K562 (cell line): Measurements from ENCODE around the gene AFG1L. TPM values are rescaled to one million over a fixed set of nuclear protein-coding genes. Genes with fewer than 3 reads are reported as not detected.
A peak's percentile ranks its signal among the peaks of the same experiment; 100 is the strongest.

Experiments
- ATAC-seq: fragments of 200-7000 bp; cut with Tn5 transposase; 3 replicates; pipeline ENCODE4 v1.9.1; 2020; ENCODE audit warnings: moderate library complexity
- BruUV-seq: library from RNA; stranded (reverse); fragments of 400-500 nt; replicated peaks from 2 replicates; lab custom pipeline; 2021; lab: Mats Ljungman, UMichigan
- CTCF ChIA-PET: fragments of 300-600 bp; formaldehyde crosslinking; extraction: SDS; loops from one replicate; lab custom pipeline; 2021; ENCODE audit warnings: low intra/inter-chr PET ratio; lab: Yijun Ruan, JAX
- POLR2A ChIA-PET: fragments of 300-600, 350-650 bp; sonication (Branson Sonifier 250); formaldehyde crosslinking; extraction: SDS; loops from one replicate; lab custom pipeline; 2021; ENCODE audit warnings: antibody characterized with exemption, inconsistent platforms; lab: Yijun Ruan, JAX
- DNase-seq, 4 experiments: peaks; one replicate each; pipeline versions ENCODE4 v3.0.0 to v3.0.0-alpha.2; 2011 to 2018; ENCODE audit warnings: low spot score in 3 of 4, mixed read lengths in 3 of 4; ENCODE audit errors: extremely low read depth in 1 of 4
- FAIRE-seq: peaks from 2 replicates; lab custom pipeline; 2011; peaks lifted over from hg19 to GRCh38; lab: Jason Lieb, UNC
- H2AFZ ChIP-seq: 2 replicates; pipeline ENCODE4 v1.6.0; 2011; ENCODE audit warnings: low read depth, low read length, control low read depth, inconsistent platforms
- H3K27ac ChIP-seq: fragments of 200-600 bp; 3 replicates; pipeline ENCODE4 v1.8.0; 2011; ENCODE audit warnings: low read depth, mild to moderate bottlenecking, control low read depth, inconsistent platforms, low read length, moderate library complexity, mixed read lengths; ENCODE audit errors: extremely low read depth
- H3K27me3 ChIP-seq, 2 experiments: fragments of 300-600 bp in 1 of 2; 2 replicates in 1 of 2; 3 replicates in 1 of 2; pipeline versions ENCODE4 v1.6.0 to v1.8.0; 2011; ENCODE audit warnings: inconsistent platforms in 2 of 2, low read length in 2 of 2, mild to moderate bottlenecking in 1 of 2, mixed read lengths in 1 of 2, moderate library complexity in 1 of 2; ENCODE audit not compliant: control insufficient read depth in 2 of 2, insufficient read depth in 2 of 2
- H3K36me3 ChIP-seq: fragments of 300-600 bp; 3 replicates; pipeline ENCODE4 v1.8.0; 2011; ENCODE audit warnings: mild to moderate bottlenecking, low read length, inconsistent platforms; ENCODE audit not compliant: control insufficient read depth, insufficient read depth
- H3K4me1 ChIP-seq, 2 experiments: fragments of 200-600 bp in 1 of 2; replicated peaks in 1 of 2; 2 replicates in 1 of 2; 3 replicates in 1 of 2; pipeline versions ENCODE4 v1.5.1 to v1.8.0; 2011; ENCODE audit warnings: inconsistent platforms in 2 of 2, low read length in 2 of 2, mild to moderate bottlenecking in 1 of 2, mixed read lengths in 1 of 2, moderate library complexity in 1 of 2; ENCODE audit not compliant: control insufficient read depth in 2 of 2, insufficient read depth in 2 of 2
- H3K4me2 ChIP-seq: 2 replicates; pipeline ENCODE4 v1.6.1; 2011; ENCODE audit warnings: low read length, control low read depth, inconsistent platforms, mixed read lengths; ENCODE audit not compliant: insufficient read depth
- H3K4me3 ChIP-seq: fragments of 200-600 bp; sonication (generic), shearing (Covaris generic); 2 replicates; pipeline ENCODE4 v1.5.1; 2016; ENCODE audit warnings: control low read depth, inconsistent platforms
- H3K79me2 ChIP-seq: fragments of 200-600 bp; 3 replicates; pipeline ENCODE4 v1.8.0; 2011; ENCODE audit warnings: low read length, inconsistent platforms; ENCODE audit not compliant: control insufficient read depth, insufficient read depth
- H3K9ac ChIP-seq, 2 experiments: 2 replicates each; pipeline versions ENCODE4 v1.6.0 to v1.6.1; 2011; ENCODE audit warnings: low read depth in 2 of 2, low read length in 2 of 2, control low read depth in 1 of 2, inconsistent platforms in 1 of 2, mild to moderate bottlenecking in 1 of 2, mixed read lengths in 1 of 2; ENCODE audit not compliant: insufficient read depth in 1 of 2
- H3K9me1 ChIP-seq: one replicate; pipeline ENCODE4 v1.6.0; 2011; ENCODE audit warnings: inconsistent platforms, mild to moderate bottlenecking, low read length, moderate library complexity; ENCODE audit not compliant: control insufficient read depth, insufficient read depth
- H3K9me3 ChIP-seq: replicated peaks from 2 replicates; pipeline ENCODE4 v1.5.1; 2011; ENCODE audit warnings: low read depth, low read length, inconsistent platforms; ENCODE audit not compliant: control insufficient read depth, insufficient read depth
- H4K20me1 ChIP-seq: replicated peaks from 2 replicates; pipeline ENCODE4 v1.6.1; 2011; ENCODE audit warnings: low read length, inconsistent platforms, mixed read lengths; ENCODE audit not compliant: control insufficient read depth, insufficient read depth
- CBX8 ChIP-seq: fragments of 200-600 bp; sonication (generic); IDR thresholded peaks from 2 replicates; pipeline ENCODE4 v1.6.1; 2012; ENCODE audit warnings: borderline replicate concordance, mixed run types, low read depth, mild to moderate bottlenecking, moderate library complexity, mixed read lengths, low read length, control low read depth, inconsistent platforms; ENCODE audit not compliant: poor library complexity, severe bottlenecking; ENCODE audit errors: extremely low read depth
- EP400 ChIP-seq: fragments of 450-650 bp; IDR thresholded peaks from 2 replicates; pipeline ENCODE4 v1.6.1; 2017; ENCODE audit warnings: antibody characterized with exemption, mild to moderate bottlenecking, moderate library complexity
- FOXA3 ChIP-seq, 2 experiments: fragments of 450-650 bp in 1 of 2; sonication (generic) in 1 of 2; formaldehyde crosslinking; IDR thresholded peaks in 1 of 2; conservative IDR thresholded peaks in 1 of 2; 2 replicates each; pipeline versions ENCODE4 v1.4.0 to v1.8.0; 2020 to 2022; ENCODE audit warnings: mild to moderate bottlenecking in 2 of 2, missing genetic modification reagents in 1 of 2
- FOXJ2 ChIP-seq: fragments of 200-800 bp; sonication (Bioruptor generic); IDR thresholded peaks from 2 replicates; pipeline ENCODE4 v1.6.1; 2016; ENCODE audit warnings: missing genetic modification characterization, missing compliant biosample characterization
- HINFP ChIP-seq: fragments of 450-650 bp; conservative IDR thresholded peaks from 2 replicates; pipeline ENCODE4 v1.6.1; 2016; ENCODE audit warnings: missing genetic modification characterization, low read depth, mild to moderate bottlenecking, control low read depth, missing compliant biosample characterization
- MEIS2 ChIP-seq: fragments of 450-650 bp; IDR thresholded peaks from 2 replicates; pipeline ENCODE4 v1.6.1; 2014; ENCODE audit warnings: mild to moderate bottlenecking; ENCODE audit not compliant: partially characterized antibody
- MIER1 ChIP-seq: fragments of 450-650 bp; IDR thresholded peaks from 2 replicates; pipeline ENCODE4 v1.6.1; 2016; ENCODE audit warnings: antibody characterized with exemption, mild to moderate bottlenecking, low read depth
- PBX2 ChIP-seq, 2 experiments: IDR thresholded peaks in 1 of 2; conservative IDR thresholded peaks in 1 of 2; 2 replicates each; pipeline ENCODE4 v1.6.1; 2016; ENCODE audit warnings: low read depth in 2 of 2, mild to moderate bottlenecking in 1 of 2, missing compliant biosample characterization in 1 of 2, missing genetic modification characterization in 1 of 2, moderate library complexity in 1 of 2
- PHF20 ChIP-seq: fragments of 450-650 bp; IDR thresholded peaks from 2 replicates; pipeline ENCODE4 v1.6.1; 2018; ENCODE audit not compliant: partially characterized antibody
- RFX1 ChIP-seq: fragments of 450-650 bp; IDR thresholded peaks from 2 replicates; pipeline ENCODE4 v1.6.1; 2016; ENCODE audit warnings: mild to moderate bottlenecking, moderate library complexity
- RUNX1 ChIP-seq: sonication (generic); IDR thresholded peaks from 2 replicates; pipeline ENCODE4 v1.6.1; 2016; ENCODE audit warnings: antibody characterized with exemption, low read depth
- SOX6 ChIP-seq: fragments of 450-650 bp; IDR thresholded peaks from 2 replicates; pipeline ENCODE4 v1.6.1; 2014; ENCODE audit warnings: mild to moderate bottlenecking
- ZNF12 ChIP-seq: sonication (generic); formaldehyde crosslinking; IDR thresholded peaks from 2 replicates; pipeline ENCODE4 v1.4.0; 2020; ENCODE audit warnings: mild to moderate bottlenecking, missing genetic modification reagents
- ZNF140 ChIP-seq: fragments of 250-450 bp; sonication (Bioruptor Pico); IDR thresholded peaks from 2 replicates; pipeline ENCODE4 v1.8.0; 2021; ENCODE audit warnings: moderate library complexity, mild to moderate bottlenecking, inconsistent platforms
- ZNF174 ChIP-seq: fragments of 250-450 bp; sonication (Bioruptor Pico); IDR thresholded peaks from 2 replicates; pipeline ENCODE4 v1.4.0; 2020; ENCODE audit warnings: mild to moderate bottlenecking
- in situ Hi-C: fragments of 300-500 bp; cut with MboI; formaldehyde crosslinking; loops from 4 replicates; pipeline ENCODE4 v1.15.0; 2018; ENCODE audit warnings: inconsistent platforms, mixed read lengths
- intact Hi-C: fragments of 100-400 bp; cut with micrococcal nuclease; formaldehyde crosslinking; loops from 2 replicates; pipeline ENCODE4 v1.14.2; 2022
- polyA plus RNA-seq, 8 experiments: library from polyadenylated mRNA; depleted of rRNA in 4 of 8; stranded (reverse) in 5 of 8; unstranded in 3 of 8; fragments of >200 nt; fragmentation: Nextera tagmentation in 2 of 8; fragmentation: Illumina TruSeq in 1 of 8; extraction: Ambion mirVana in 2 of 8; extraction: Trizol in 1 of 8; gene quantifications; 2 replicates each; pipeline versions ENCODE4 v1.2.1 to v1.2.3, GENCODE V29; 2011 to 2014; ENCODE audit warnings: inconsistent platforms in 1 of 8, missing spikeins in 1 of 8
- total RNA-seq, 7 experiments: library from RNA; depleted of rRNA in 6 of 7; stranded (reverse); fragments of >200 nt in 6 of 7; fragmentation: Illumina TruSeq in 2 of 7; extraction: Trizol in 2 of 7; gene quantifications; 2 replicates each; pipeline versions ENCODE4 v1.2.1 to v1.2.3, GENCODE V29; 2011 to 2021; ENCODE audit warnings: low replicate concordance in 1 of 7

The AFG1L gene
- total and polyA plus RNA-seq, 9 of the 15 experiments (the other 6 are each of a cell fraction or from before 2014, with no cell fraction given), result 2.2 to 15.5 (median 5.8) TPM

- no peak for TF ChIP-seq HINFP (tag)
- no peak for TF ChIP-seq ZNF12
- no peak for TF ChIP-seq CBX8
- TF ChIP-seq, all 486 proteins: peak for 0
These were observed 15.0 kb downstream of the AFG1L start (continued) for GRCh38 chr6:108309844-108310243.

- H4K20me1 ChIP-seq, result no peaks in the 10 kb centered on the region
- DNase-seq (no peak), FAIRE-seq (no peak), ATAC-seq (no peak; the same call in 2 of the 3 replicates)
- H3K9me3 ChIP-seq, result no peaks in the 10 kb centered on the region
- H3K4me3 ChIP-seq, result no peak overlapping the region
- H3K79me2 ChIP-seq, result peaks cover 10% of the 10 kb centered on the region
- in situ Hi-C loops, result no loop called here
- H3K36me3 ChIP-seq, result no peaks in the 10 kb centered on the region
- ChIA-PET POLR2A (interaction anchor here (0.6 to 1.3 kb wide), 3 partner anchors 9 to 15 kb away, joined by 3 to 6 read pairs (median 5); no protein-coding TSS in a partner anchor), CTCF (no interaction called here)
- H3K27me3 ChIP-seq, result no peaks in the 10 kb centered on the region
- no peak overlapping the region for H3K4me2 ChIP-seq
- no peak overlapping the region for H2AFZ ChIP-seq
- H3K4me1 ChIP-seq, result peaks cover 0 to 11% of the 10 kb centered on the region in 2 experiments; a peak in 3 of 5 replicates
- H3K9ac ChIP-seq, result no peak overlapping the region
- H3K27ac ChIP-seq, result no peak overlapping the region
- no peaks in the 10 kb centered on the region for H3K9me1 ChIP-seq
- TF ChIP-seq PBX2 (CRISPR knock-in tag; IDR thresholded peaks at IDR 0.05; ENCODE audit: low read depth) (no peak), PBX2 (tag; conservative IDR thresholded peaks at IDR 0.05; ENCODE audit: low read depth) (0 out of 2 replicates have a peak, but pooled peaks have one; percentile 27), RFX1 (peak; percentile 41), EP400 (no peak), SOX6 (0 out of 2 replicates have a peak, but pooled peaks have one; percentile 20), FOXA3 (CRISPR knock-in tag; conservative IDR thresholded peaks at IDR 0.05 in 1 of 2, IDR thresholded peaks at IDR 0.05 in 1 of 2) (peak; percentile 45 to 75; a peak in 3 of 4 replicates), ZNF174 (CRISPR knock-in tag) (no peak), MEIS2 (peak; percentile 74), RUNX1 (no peak), FOXJ2 (tag) (0 out of 2 replicates have a peak, but pooled peaks have one; percentile 38), ZNF140 (no peak), MIER1 (no peak), PHF20 (no peak)
- BruUV-seq, result no TSS peak
- intact Hi-C loops, result no loop called here
These were observed 17.8 kb downstream of the AFG1L start for GRCh38 chr6:108312605-108313004.
